GM19328 (cell line): Measurements from ENCODE around the gene UFL1.
A peak's percentile ranks its signal among the peaks of the same experiment; 100 is the strongest.
"Not testable (repeated sequence)": the region's sequence is repeated elsewhere in the genome, so short reads cannot be mapped to it uniquely, and the experiment has no call there.

Experiments used
- ATAC-seq: cut with Tn5 transposase; IDR thresholded peaks from one replicate; pipeline ENCODE4 v1.9.1; 2021; ENCODE audit warnings: mild to moderate bottlenecking, moderate library complexity; ENCODE audit not compliant: unreplicated experiment

The UFL1 gene

GRCh38 chr6:96521644-96522464 is at the start of gene UFL1:
UFL1 (plus strand) TSS chr6:96521806; CDS start chr6:96521874, 68 bp downstream.
- ATAC-seq = peak; percentile 96

GRCh38 chr6:96472291-96472690 is 49.3 kb upstream of the UFL1 start:
- ATAC-seq = not testable (repeated sequence)

- ATAC-seq = no peak
Measured at GRCh38 chr6:96478695-96479094, 42.9 kb upstream of the UFL1 start.

GRCh38 chr6:96491926-96492325 is 29.7 kb upstream of the UFL1 start:
- no peak for ATAC-seq

GRCh38 chr6:96499781-96500180 is 21.8 kb upstream of the UFL1 start:
- no peak for ATAC-seq

GRCh38 chr6:96502915-96503314 is 18.7 kb upstream of the UFL1 start:
- no peak for ATAC-seq

- no peak for ATAC-seq
Measured at GRCh38 chr6:96505363-96505762, 16.2 kb upstream of the UFL1 start.

GRCh38 chr6:96509281-96509680 is 12.3 kb upstream of the UFL1 start:
- ATAC-seq = no peak

- no peak for ATAC-seq
Measured at GRCh38 chr6:96520171-96521115, 1.2 kb upstream of the UFL1 start.

- ATAC-seq = peak; percentile 18
Measured at GRCh38 chr6:96521306-96521643, 331 bp upstream of the UFL1 start.

GRCh38 chr6:96522465-96523009 is 931 bp downstream of the UFL1 start:
- ATAC-seq = peak; percentile 20

GRCh38 chr6:96528193-96528592 is 6.6 kb downstream of the UFL1 start:
- no peak for ATAC-seq

- no peak for ATAC-seq
Measured at GRCh38 chr6:96532399-96532798, 10.8 kb downstream of the UFL1 start.

- no peak for ATAC-seq
Measured at GRCh38 chr6:96537726-96538125, 16.1 kb downstream of the UFL1 start.

GRCh38 chr6:96542702-96543101 is 21.1 kb downstream of the UFL1 start:
- ATAC-seq = no peak

- no peak for ATAC-seq
Measured at GRCh38 chr6:96545882-96546281, 24.3 kb downstream of the UFL1 start.

GRCh38 chr6:96547654-96548053 is 26.0 kb downstream of the UFL1 start:
- no peak for ATAC-seq

- no peak for ATAC-seq
Measured at GRCh38 chr6:96554558-96554957, 33.0 kb downstream of the UFL1 start.

GRCh38 chr6:96559740-96560139 is 38.1 kb downstream of the UFL1 start:
- ATAC-seq = not testable (repeated sequence)

GRCh38 chr6:96562886-96563285 is 41.3 kb downstream of the UFL1 start, which contains the start of gene FHL5:
FHL5 (plus strand) TSS chr6:96563128; CDS start chr6:96603614, 40,486 bp downstream.
- no peak for ATAC-seq

- ATAC-seq = no peak
Measured at GRCh38 chr6:96563853-96564252, 42.2 kb downstream of the UFL1 start.
